ENCODE measurements around the gene HYAL3.
"Not testable (repeated sequence)": the region's sequence is repeated elsewhere in the genome, so short reads cannot be mapped to it uniquely, and the experiment has no call there.

HYAL3 gene

DNA sequence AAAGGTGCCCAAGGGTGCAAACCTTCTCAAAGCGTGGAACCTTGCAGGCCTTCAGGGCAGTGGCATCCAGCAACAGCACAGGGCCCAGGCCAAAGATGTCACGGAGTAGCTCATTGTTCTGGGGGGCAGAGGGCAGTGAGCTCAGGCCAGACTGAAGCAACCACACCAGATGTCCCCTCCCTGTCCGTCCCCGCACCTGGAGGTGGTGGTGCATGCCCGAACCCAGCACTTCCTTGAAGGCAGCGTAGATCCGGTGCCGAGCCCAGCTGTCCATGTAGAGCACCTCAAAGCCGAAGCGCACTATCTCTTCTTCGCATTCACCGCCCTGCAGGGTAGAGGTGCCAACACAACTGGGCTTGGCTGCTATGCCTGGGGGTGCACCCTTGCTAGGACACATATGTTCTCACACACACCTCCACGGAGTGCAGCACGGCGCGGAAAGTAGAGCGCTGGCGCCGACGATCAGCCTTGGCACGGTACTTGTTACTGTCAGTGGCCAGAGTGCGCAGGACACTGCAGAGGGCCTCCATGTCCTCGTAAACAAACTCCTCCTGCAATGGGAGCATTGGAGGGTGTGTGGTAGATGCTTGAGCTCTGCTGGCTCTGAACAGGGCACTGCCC lies 10.7 kb downstream of the HYAL3 start:
- DNase-seq = no peak

DNA sequence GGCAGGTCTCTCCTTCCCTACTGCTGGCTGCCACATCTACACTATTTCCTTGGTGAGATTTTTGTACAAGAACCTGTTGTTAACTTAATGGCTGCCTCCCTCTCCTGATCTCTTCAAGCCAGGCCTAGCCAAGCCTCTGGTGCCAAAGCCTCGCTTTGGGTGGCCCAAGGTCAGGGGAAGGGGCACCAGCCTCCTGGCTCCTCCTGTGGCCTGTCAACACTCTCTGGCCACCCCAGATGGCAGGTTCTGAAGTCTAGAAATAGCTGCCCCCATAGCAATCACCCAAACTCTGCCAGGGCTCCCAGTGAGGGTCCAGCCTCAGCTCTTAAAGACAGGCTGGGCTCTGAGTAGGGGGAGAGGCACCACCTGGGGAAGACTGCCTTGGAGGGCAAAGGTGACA lies 11.9 kb downstream of the HYAL3 start:
- no peak for DNase-seq

DNA sequence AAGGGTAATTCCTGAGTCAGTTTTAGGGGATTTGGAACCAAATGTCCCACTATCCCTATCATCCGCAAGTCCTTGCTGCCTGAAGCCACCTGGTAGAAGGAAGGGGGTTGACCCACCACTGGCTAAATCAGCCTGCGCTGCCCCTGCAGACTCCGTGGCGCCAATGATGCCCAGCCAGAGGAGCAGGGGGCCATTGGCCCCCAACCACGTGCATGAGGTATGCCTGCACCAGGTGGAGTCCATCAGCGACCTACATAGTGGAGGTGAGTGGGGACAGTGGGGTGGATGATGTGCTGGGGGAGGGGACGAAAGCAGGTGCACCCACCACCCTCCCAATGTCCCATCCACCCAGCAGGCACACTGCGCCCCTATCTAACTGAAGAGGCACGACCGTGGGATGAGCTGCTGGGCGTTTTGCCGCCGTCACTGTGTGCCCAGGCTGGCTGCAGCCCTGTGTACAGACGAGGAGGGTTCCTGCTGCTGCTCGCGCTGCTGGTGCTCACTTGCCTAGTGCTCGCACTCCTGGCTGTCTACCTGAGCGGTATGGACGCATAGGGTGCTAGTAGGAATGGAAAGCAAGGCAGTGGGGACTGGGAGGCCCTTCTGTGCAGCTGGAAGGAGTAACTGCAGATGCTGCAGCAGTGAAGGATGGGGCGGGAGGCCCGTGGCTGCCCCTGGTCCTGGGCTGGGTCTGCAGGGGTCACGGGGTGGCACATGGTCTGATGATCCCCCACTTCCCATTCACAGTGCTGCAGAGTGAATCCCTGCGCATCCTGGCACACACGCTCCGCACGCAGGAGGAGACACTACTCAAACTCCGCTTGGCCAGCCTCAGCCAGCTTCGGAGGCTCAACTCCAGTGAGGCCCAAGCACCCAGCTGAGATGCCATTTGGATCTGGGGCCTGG lies 12.6 kb downstream of the HYAL3 start:
- no peak for DNase-seq

DNA sequence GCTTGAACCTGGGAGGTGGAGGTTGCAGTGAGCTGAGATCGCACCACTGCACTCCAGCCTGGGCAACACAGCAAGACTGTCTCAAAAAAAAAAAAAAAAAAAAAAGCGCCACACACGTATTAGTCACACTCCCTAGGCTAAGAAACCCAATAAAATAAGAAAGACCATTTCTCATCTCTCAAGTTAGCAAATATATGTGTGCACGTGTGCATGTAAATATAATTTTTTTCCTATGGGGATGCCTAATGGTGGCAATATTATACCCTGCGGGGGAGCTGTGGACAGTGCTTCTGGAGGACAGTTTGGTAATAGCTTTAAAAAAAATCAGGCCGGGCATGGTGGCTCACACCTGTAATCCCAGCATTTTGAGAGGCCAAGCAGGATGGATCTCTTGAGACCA lies 15.1 kb downstream of the HYAL3 start:
- not testable (repeated sequence) for DNase-seq

DNA sequence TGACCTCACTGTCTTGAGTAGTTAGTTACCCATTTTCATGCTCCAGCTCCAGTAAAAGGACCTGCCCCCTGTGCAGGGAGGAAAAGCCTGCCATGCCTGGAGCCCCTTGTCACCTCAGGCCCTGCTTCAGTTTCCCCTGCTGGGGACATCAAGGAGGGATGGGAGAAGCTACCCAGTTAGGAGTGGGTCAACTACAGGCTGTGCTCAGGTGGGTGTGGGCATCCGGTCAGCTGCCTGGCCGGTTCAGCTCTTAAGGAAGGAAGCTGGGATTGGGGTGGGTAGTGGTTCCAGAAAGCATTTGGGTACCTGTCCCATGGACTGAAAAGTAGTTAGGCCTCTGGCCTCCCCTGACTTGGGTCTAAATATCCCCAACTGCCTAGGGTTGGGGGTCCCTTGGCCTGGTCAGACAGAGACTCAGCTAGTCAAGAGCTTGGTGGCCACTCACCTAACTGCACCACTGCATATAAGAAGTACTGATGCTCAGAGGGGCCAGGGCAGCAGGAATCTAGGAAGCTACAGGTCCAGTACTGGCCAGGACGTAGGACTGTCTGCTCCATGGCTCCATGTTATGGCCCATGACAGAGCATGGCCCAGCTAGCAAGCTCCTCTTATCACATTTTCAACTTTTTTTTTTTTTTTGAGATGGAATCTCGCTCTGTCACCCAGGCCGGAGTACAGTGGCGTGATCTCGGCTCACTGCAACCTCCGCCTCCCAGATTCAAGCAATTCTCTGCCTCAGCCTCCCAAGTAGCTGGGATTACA lies 19.8 kb downstream of the HYAL3 start:
- DNase-seq = no peak

DNA sequence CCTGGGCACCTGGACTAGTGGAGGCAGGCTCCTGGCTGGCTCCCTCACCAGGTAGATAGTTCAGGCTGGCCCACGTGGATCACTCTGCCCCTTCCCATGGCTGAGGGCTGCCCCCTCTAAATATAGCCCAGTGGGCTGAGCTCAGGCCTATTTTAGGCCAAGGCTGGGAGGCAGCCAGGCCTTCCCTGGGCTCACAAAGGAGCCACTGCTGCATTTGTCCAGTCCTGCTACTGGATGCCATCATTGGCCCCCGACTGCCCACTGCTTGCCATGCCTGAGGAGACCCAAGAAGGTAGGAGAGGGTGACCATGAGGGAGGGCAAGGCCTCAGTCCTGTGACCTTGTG lies 20.4 kb downstream of the HYAL3 start, which contains the start of gene LSMEM2:
LSMEM2 (plus strand) TSS at position 208 of the 345 bp plus-strand sequence; CDS start at position 235, 27 bp downstream.
- DNase-seq = no peak

DNA sequence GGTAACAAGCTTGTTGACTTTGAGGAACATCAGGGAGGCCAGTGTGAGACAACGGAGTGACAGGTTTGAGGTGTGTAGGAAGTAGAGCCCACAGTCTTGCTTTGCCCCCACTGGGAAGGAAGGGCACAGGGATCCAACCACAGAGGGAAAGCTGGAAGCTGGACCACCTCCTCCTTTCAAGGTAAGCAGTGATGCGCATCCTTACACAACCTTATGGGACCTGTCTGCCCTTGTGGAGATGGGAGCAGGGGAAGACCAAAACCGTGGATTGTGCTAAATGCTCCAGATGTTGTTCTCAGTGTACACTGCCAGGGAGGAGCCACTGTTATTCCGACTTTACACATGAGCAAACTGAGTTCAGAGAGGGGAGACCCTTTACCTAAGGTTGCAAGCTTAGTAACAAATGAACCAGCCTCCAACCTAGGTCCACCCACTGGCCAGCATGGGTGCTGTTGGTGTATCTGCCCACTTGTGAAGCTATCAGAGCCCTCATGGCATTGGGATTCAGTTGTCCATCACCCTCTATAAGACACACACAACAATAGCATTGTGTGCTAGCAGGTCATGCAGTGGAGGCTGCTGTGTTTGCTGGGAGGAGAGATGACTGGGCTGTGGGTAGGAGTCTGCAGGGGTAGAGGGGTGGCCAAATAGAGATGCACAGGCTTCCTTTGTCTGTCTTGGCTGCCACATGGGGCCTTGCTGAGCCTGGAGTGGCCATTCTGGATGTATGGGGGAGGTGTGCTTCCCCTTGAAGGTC lies 20.9 kb downstream of the HYAL3 start:
- no peak for DNase-seq

DNA sequence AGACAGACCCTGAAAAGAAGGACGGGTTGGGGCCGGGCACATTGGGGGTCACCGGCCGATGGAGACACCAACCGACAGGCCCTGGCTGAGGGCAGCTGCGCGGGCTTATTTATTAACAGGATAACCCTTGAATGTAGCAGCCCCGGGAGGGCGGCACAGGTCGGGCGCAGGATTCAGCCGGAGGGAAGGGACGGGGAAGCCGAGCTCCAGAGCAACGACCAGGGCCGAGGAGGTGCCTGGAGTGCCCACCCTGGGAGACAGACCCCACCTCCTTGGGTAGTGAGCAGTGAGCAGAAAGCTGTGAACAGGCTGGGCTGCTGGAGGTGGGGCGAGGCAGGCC lies 22.5 kb downstream of the HYAL3 start:
- no peak for DNase-seq

DNA sequence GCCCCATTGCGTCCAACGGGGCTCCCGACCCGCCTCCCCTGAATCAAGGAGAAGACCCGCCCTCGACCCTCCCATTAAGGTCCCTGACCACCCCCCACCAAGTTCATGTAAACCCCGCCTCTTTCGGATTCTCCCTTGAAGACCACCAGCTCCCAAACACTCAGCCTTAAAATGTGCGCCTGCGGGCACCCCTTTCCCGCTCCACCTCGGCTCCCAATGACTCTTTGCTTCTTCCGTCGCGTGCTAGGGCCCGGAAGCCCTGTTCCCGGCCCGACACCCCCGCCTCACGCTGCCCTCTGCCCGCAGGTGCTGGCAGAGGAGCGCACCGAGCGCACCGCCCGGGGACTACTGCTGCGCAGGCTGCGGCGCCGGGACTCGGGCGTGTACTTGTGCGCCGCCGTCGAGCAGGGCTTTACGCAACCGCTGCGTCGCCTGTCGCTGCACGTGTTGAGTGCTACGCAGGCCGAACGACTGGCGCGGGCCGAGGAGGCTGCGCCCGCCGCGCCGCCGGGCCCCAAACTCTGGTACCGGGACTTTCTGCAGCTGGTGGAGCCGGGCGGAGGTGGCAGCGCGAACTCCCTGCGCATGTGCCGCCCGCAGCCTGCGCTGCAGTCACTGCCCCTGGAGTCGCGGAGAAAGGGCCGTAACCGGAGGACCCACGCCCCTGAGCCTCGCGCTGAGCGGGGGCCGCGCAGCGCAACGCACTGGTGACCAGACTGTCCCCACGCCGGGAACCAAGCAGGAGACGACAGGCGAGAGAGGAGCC lies 23.0 kb downstream of the HYAL3 start:
- DNase-seq = no peak

DNA sequence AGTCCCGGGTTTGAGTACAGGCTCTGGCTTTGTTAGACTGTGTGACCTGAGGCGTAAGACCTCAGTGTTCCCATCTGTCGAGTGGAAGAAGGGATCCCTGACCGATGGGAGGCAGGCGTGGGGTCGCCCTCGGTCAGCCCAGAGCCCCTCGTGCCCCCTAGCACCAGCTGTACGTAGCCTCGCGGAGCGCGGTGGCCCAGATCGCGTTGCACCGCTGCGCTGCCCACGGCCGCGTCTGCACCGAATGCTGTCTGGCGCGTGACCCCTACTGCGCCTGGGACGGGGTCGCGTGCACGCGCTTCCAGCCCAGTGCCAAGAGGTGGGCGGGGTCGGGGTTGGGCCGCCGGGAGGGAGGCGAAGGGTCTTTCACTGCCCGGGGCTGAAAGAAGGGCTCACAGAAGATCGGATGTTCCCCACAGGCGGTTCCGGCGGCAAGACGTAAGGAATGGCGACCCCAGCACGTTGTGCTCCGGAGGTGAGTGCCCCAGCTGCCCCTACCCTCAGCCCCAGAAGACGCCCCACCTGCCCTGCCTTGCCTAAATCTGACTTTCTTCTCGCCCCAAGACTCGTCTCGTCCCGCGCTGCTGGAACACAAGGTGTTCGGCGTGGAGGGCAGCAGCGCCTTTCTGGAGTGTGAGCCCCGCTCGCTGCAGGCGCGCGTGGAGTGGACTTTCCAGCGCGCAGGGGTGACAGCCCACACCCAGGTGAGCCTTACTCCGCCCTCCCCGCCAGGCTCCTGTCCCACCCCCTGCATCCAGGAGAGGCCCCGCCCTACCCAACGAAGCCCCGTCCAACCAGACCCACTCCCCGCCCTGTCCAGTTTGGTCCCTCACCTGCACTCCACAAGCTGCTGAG lies 23.8 kb downstream of the HYAL3 start:
- DNase-seq = no peak

DNA sequence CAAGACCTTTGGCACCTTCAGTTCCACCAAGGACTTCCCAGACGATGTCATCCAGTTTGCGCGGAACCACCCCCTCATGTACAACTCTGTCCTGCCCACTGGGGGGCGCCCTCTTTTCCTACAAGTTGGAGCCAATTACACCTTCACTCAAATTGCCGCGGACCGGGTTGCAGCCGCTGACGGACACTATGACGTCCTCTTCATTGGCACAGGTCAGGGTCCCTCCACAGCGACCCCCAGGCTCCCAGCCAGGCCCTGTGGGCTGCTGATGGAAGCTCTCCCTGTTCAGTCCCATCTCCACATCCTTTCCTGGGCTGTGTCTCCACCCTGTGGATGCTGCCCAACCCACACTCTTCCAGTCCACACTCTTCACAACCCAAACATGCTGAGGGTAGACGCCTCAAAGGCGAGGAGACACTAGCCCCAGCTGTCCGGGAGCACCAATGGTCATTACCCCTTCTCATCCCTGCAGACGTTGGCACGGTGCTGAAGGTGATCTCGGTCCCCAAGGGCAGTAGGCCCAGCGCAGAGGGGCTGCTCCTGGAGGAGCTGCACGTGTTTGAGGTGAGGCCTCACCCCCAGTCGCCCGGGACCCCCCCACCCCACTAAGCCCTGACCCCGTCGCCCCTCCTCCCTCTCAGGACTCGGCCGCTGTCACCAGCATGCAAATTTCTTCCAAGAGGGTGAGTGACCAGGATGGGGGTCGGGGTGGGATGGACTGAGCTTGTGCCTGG lies 24.7 kb downstream of the HYAL3 start:
- DNase-seq = peak in 2 of 4 experiments; percentile 37 to 44

DNA sequence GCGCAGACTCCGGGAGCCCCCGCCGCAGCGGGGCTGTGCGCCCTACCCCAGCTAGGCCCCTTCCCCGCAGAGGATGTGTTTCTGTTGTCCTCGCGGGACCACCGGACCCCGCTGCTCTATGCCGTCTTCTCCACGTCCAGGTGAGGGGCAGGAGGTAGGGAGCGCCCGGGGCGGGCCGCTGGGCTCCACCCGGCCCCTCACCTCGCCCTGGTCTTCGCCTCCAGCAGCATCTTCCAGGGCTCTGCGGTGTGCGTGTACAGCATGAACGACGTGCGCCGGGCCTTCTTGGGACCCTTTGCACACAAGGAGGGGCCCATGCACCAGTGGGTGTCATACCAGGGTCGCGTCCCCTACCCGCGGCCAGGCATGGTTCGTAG lies 25.5 kb downstream of the HYAL3 start:
- no peak for DNase-seq

DNA sequence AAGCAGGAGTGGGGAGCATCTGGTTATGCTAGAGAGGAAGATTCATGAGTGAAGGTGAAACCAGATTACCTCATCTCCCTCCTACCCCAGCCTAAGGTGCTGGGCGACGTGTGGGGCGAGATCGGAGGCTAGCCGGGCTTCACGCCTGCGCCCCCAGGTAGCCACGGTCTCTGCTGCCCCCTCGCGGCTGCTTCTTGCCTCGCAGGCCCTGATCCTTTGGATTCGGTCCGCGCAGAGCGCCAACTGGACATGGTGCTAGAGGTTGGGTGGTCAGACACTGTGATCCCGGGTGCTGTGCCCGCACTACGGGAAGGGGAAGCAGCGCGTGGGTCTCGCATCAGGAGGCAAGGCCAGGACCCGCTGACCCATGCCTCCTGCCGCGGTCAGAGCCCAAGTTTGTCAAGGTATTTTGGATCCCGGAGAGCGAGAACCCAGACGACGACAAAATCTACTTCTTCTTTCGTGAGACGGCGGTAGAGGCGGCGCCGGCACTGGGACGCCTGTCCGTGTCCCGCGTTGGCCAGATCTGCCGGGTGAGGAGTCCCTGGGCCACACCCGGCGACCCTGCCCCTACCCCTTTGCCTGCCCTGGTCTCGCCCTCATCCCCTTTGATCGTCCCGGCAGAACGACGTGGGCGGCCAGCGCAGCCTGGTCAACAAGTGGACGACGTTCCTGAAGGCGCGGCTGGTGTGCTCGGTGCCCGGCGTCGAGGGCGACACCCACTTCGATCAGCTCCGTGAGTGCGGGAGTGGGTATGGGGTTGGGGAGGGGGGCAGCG lies 26.1 kb downstream of the HYAL3 start:
- DNase-seq = peak; percentile 75 to 91 (median 87)

DNA sequence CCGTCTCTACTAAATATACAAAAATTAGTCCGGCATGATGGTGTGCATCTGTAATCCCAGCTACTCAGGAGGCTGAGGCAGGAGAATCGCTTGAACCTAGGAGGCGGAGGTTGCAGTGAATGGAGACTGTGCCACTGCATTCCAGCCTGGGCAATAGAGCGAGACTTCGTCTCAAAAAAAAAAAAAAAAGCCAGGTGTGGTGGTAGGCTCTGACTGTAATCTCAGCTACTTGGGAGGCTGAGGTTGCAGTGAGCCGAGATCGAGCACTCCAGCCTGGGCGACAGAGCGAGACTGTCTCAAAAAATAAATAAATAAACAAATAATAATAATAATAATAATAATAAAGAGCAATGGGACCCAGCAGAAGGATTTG lies 26.7 kb downstream of the HYAL3 start:
- DNase-seq = not testable (repeated sequence)

DNA sequence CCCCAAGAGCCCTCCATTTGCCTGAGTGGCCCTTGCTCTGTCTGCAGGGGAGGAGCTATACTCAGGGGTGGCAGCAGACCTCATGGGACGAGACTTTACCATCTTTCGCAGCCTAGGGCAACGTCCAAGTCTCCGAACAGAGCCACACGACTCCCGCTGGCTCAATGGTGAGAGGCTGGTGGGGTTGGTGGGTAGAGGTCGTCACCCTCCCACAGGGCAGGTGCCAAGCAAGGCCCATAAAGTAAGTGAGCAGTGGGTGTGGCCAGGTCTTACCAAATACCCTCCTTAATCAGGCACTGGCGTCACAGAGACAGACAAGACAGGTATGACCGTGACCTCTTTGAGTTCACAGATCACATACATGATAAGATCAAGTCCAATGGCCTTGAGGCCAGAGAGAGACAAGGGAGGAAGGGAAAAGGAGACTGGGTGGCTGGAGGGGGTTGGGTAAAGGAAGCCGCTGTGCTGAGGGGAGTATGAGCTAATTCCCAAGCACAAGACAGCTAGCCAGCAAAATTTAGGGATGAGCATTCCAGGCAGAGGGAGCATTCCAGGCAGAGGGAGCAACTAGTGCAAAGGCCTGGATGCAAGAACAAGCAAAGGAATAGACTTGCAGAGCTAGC lies 27.8 kb downstream of the HYAL3 start:
- DNase-seq = no peak

DNA sequence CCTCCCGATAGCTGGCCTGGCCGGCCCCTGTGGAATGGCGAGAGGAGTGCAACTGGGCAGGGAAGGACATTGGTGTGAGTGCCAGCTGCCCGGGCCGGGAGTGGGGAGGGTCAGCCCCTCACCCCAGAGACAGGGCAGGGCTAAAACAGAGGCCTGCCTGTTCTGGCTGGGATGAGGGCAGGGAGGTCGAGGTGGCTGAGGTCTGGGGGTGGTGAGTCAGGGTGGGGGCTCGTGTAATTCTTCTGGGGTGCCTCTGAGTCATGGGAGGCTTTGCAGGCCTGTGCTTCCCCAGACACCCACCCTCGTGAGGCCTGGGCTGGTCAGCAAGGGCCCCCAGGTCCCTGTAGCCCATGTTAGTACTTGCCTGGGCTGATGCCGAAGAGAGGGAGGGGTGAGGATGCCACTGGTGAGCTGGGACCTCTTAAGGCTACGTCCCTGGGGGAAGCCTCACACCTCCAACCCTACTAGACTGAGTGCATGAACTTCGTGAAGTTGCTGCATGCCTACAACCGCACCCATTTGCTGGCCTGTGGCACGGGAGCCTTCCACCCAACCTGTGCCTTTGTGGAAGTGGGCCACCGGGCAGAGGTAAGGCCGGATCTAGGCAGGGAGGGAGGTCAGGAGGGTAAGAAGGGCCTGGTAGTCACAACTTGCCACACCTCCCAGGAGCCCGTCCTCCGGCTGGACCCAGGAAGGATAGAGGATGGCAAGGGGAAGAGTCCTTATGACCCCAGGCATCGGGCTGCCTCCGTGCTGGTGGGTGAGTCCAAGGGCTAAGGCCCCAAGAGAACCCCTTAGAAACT lies 28.6 kb downstream of the HYAL3 start:
- DNase-seq = no peak

DNA sequence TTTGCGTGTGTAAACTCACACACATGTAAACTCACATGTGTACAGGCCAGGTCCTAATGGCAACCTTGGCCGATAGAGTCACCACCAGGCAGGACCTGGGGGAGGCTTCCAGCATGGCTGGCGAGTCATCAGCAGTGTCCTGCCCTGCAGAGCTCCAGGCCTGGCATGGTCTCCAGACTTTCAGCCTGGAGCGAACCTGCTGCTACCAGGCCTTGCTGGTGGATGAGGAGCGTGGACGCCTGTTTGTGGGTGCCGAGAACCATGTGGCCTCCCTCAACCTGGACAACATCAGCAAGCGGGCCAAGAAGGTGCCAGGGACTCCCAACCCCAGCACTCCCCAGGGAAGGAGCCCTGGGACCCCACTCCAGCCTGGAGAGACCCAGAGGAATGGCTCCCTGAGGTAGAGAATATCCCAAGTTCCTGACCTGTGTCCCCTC lies 29.2 kb downstream of the HYAL3 start:
- no peak for DNase-seq

DNA sequence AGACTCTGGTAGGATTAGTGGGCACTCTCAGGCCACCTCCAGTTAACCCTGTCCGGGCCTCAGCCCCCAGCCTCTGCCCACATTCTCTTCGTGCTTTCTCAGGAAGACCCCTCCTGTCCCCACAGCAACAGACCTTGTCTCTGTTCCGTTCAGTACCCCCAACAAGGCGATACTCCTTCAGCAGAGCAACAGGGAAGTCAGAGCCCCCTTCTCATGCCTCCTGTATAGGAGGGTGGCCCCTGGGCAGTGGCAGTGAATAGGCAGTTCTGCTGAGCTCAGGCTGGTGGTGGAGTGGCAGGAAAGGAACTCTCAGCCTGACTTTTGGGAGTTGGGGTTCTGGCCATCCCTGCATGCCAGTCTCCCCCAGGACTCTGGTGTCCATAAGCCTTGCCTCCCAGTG lies 29.7 kb downstream of the HYAL3 start:
- DNase-seq = no peak
